ENCODE data around the gene OR14C36. TPM values are rescaled to one million over a fixed set of nuclear protein-coding genes. Genes with fewer than 3 reads are reported as not detected.
"Not testable (repeated sequence)": the region's sequence is repeated elsewhere in the genome, so short reads cannot be mapped to it uniquely, and the experiment has no call there.

The OR14C36 gene
- total and polyA plus RNA-seq, 2 of the 13 experiments (the other 11 are each of a cell fraction or from before 2014, with no cell fraction given): not detected

- Histone ChIP-seq H4K20me1 (ENCODE audit: insufficient read depth, low read length) (no peaks in the 10 kb centered on the region), H3K27me3 (ENCODE audit: control insufficient read depth in 1 of 2, insufficient read depth in 2 of 2, low read length in 2 of 2) (no peaks in the 10 kb centered on the region), H3K4me1 (ENCODE audit: insufficient read depth, low read length) (no peaks in the 10 kb centered on the region), H3K9ac (ENCODE audit: insufficient read depth, low read depth, low read length) (no peak overlapping the region), H3K27ac (ENCODE audit: extremely low read length, insufficient read depth, low read length) (no peak overlapping the region), H3K36me3 (replicated peaks in 1 of 2; ENCODE audit: control insufficient read depth in 1 of 2, insufficient read depth in 2 of 2, low read length in 2 of 2) (no peaks in the 10 kb centered on the region), H3K79me2 (ENCODE audit: insufficient read depth, low read length) (no peaks in the 10 kb centered on the region), H3K4me2 (ENCODE audit: low read depth, low read length) (no peak overlapping the region), H2AFZ (ENCODE audit: low read length) (no peak overlapping the region), H3K9me3 (ENCODE audit: low read length) (peaks cover 43% of the 10 kb centered on the region), H3K4me3 (replicated peaks in 1 of 3; ENCODE audit: insufficient read depth in 1 of 3, low read depth in 2 of 3, low read length in 3 of 3) (no peak overlapping the region)
- intact Hi-C loops (cut with micrococcal nuclease; ENCODE audit: unreplicated experiment) (no loop called here), in situ Hi-C loops (cut with HindIII; ENCODE audit: extremely low pct_ligation_motif_present, low pct_unique_long_range_greater_than_20kb) (no loop called here)
- 33% methylated on average over 18 of the region's 19 CpGs for WGBS (ENCODE audit: low lambda C conversion rate)
- ChIA-PET POLR2A (no interaction called here), CTCF (ENCODE audit: low intra/inter-chr PET ratio, low total read pairs) (no interaction called here)
- TF ChIP-seq GFI1 (CRISPR knock-in tag; IDR thresholded peaks at IDR 0.05; ENCODE audit: borderline replicate concordance): no peak
- no peak for TF ChIP-seq ZNF280B (CRISPR knock-in tag; IDR thresholded peaks at IDR 0.05; ENCODE audit: borderline replicate concordance)
- TF ChIP-seq ZNF674 (CRISPR knock-in tag; IDR thresholded peaks at IDR 0.05; ENCODE audit: low read depth): no peak
- TF ChIP-seq RFX3 (CRISPR knock-in tag; IDR thresholded peaks at IDR 0.05): no peak
- no peak for TF ChIP-seq ZNF30 (CRISPR knock-in tag; IDR thresholded peaks at IDR 0.05)
- TF ChIP-seq, protein P1, sequence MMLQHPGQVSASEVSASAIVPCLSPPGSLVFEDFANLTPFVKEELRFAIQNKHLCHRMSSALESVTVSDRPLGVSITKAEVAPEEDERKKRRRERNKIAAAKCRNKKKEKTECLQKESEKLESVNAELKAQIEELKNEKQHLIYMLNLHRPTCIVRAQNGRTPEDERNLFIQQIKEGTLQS (CRISPR knock-in tag; IDR thresholded peaks at IDR 0.05): no peak
- TF ChIP-seq SP4 (CRISPR knock-in tag; IDR thresholded peaks at IDR 0.05): no peak
- TF ChIP-seq, protein P2, sequence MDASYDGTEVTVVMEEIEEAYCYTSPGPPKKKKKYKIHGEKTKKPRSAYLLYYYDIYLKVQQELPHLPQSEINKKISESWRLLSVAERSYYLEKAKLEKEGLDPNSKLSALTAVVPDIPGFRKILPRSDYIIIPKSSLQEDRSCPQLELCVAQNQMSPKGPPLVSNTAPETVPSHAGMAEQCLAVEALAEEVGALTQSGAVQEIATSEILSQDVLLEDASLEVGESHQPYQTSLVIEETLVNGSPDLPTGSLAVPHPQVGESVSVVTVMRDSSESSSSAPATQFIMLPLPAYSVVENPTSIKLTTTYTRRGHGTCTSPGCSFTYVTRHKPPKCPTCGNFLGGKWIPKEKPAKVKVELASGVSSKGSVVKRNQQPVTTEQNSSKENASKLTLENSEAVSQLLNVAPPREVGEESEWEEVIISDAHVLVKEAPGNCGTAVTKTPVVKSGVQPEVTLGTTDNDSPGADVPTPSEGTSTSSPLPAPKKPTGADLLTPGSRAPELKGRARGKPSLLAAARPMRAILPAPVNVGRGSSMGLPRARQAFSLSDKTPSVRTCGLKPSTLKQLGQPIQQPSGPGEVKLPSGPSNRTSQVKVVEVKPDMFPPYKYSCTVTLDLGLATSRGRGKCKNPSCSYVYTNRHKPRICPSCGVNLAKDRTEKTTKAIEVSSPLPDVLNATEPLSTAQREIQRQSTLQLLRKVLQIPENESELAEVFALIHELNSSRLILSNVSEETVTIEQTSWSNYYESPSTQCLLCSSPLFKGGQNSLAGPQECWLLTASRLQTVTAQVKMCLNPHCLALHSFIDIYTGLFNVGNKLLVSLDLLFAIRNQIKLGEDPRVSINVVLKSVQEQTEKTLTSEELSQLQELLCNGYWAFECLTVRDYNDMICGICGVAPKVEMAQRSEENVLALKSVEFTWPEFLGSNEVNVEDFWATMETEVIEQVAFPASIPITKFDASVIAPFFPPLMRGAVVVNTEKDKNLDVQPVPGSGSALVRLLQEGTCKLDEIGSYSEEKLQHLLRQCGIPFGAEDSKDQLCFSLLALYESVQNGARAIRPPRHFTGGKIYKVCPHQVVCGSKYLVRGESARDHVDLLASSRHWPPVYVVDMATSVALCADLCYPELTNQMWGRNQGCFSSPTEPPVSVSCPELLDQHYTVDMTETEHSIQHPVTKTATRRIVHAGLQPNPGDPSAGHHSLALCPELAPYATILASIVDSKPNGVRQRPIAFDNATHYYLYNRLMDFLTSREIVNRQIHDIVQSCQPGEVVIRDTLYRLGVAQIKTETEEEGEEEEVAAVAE (CRISPR knock-in tag; IDR thresholded peaks at IDR 0.05; ENCODE audit: borderline replicate concordance): no peak
- no peak for ATAC-seq
- no TSS peak for BruUV-seq (replicated peaks)
- no peak for DNase-seq (ENCODE audit: low spot score)
- no peak for FAIRE-seq
Observed at GRCh38 chr1:248306103-248306502, 42.5 kb upstream of the OR14C36 start.

DNA sequence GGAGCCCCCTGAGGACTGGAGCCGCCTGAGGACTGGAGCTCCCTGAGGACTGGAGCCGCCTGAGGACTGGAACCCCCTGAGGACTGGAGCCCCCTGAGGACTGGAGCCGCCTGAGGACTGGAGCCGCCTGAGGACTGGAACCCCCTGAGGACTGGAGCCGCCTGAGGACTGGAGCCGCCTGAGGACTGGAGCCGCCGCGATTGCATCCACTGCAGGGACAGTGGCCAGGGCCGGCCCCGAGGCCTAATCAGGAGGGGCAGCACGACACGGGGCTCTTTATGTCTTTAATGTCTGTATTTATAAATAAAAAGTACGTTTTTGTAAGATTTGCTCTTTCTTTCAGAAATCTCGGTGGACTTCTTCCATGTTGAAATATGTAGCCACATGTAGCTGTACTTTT lies 41.8 kb upstream of the OR14C36 start:
- H3K4me1 ChIP-seq (ENCODE audit: insufficient read depth, low read length); BruUV-seq (replicated peaks); H3K27me3 ChIP-seq (ENCODE audit: control insufficient read depth in 1 of 2, insufficient read depth in 2 of 2, low read length in 2 of 2); POLR2A ChIA-PET; H3K36me3 ChIP-seq (replicated peaks in 1 of 2; ENCODE audit: control insufficient read depth in 1 of 2, insufficient read depth in 2 of 2, low read length in 2 of 2); in situ Hi-C loops (cut with HindIII; ENCODE audit: extremely low pct_ligation_motif_present, low pct_unique_long_range_greater_than_20kb); H3K4me2 ChIP-seq (ENCODE audit: low read depth, low read length); H3K9ac ChIP-seq (ENCODE audit: insufficient read depth, low read depth, low read length); H3K4me3 ChIP-seq (replicated peaks in 1 of 3; ENCODE audit: insufficient read depth in 1 of 3, low read depth in 2 of 3, low read length in 3 of 3); H3K79me2 ChIP-seq (ENCODE audit: insufficient read depth, low read length); CTCF ChIA-PET (ENCODE audit: low intra/inter-chr PET ratio, low total read pairs); DNase-seq (ENCODE audit: low spot score); H2AFZ ChIP-seq (ENCODE audit: low read length); H4K20me1 ChIP-seq (ENCODE audit: insufficient read depth, low read length); H3K27ac ChIP-seq (ENCODE audit: extremely low read length, insufficient read depth, low read length); ATAC-seq; FAIRE-seq; intact Hi-C loops (cut with micrococcal nuclease; ENCODE audit: unreplicated experiment): not testable (repeated sequence)
- peaks cover 46% of the 10 kb centered on the region for H3K9me3 ChIP-seq (ENCODE audit: low read length)
- WGBS (ENCODE audit: low lambda C conversion rate): 30% methylated on average over 10 of the region's 15 CpGs
